ENCODE results near the gene ATP10D.
"Not testable (repeated sequence)": the region's sequence is repeated elsewhere in the genome, so short reads cannot be mapped to it uniquely, and the experiment has no call there.

GRCh38 chr4:47555920-47556319, 70.8 kb downstream of the ATP10D start:
- TF ChIP-seq, protein P1, sequence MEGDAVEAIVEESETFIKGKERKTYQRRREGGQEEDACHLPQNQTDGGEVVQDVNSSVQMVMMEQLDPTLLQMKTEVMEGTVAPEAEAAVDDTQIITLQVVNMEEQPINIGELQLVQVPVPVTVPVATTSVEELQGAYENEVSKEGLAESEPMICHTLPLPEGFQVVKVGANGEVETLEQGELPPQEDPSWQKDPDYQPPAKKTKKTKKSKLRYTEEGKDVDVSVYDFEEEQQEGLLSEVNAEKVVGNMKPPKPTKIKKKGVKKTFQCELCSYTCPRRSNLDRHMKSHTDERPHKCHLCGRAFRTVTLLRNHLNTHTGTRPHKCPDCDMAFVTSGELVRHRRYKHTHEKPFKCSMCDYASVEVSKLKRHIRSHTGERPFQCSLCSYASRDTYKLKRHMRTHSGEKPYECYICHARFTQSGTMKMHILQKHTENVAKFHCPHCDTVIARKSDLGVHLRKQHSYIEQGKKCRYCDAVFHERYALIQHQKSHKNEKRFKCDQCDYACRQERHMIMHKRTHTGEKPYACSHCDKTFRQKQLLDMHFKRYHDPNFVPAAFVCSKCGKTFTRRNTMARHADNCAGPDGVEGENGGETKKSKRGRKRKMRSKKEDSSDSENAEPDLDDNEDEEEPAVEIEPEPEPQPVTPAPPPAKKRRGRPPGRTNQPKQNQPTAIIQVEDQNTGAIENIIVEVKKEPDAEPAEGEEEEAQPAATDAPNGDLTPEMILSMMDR (IDR thresholded peaks at IDR 0.05; ENCODE audit: low read depth, low read length): not testable (repeated sequence)
- TF ChIP-seq POLR2A (IDR thresholded peaks at IDR 0.05; ENCODE audit: extremely low read depth, insufficient read length): not testable (repeated sequence)

Data from NB4 (cell line).